OCI-LY1 (cell line): ENCODE data around the gene LLGL2.

ENCODE experiments used
- H2AFZ ChIP-seq: fragments of 200-600 bp; sonication (generic), shearing (Covaris generic); 2 replicates; pipeline ENCODE4 v1.6.0; 2014; ENCODE audit warnings: antibody characterized with exemption, mild to moderate bottlenecking, low read length
- H3F3A ChIP-seq: fragments of 200-600 bp; sonication (generic), shearing (Covaris generic); 2 replicates; pipeline ENCODE4 v1.6.0; 2014; ENCODE audit warnings: mild to moderate bottlenecking, antibody characterized with exemption, low read length, moderate library complexity; ENCODE audit not compliant: insufficient read depth
- H3K27ac ChIP-seq: fragments of 200-600 bp; sonication (generic); 2 replicates; pipeline ENCODE4 v1.5.1; 2014; ENCODE audit warnings: low read length, mixed run types, mild to moderate bottlenecking, low read depth; ENCODE audit not compliant: poor library complexity, severe bottlenecking
- H3K27me3 ChIP-seq: fragments of 200-600 bp; sonication (generic); 2 replicates; pipeline ENCODE4 v1.6.0; 2014; ENCODE audit warnings: antibody characterized with exemption, mild to moderate bottlenecking, low read length, moderate library complexity; ENCODE audit not compliant: insufficient read depth
- H3K36me3 ChIP-seq: fragments of 200-600 bp; sonication (generic); 2 replicates; pipeline ENCODE4 v1.6.1; 2014; ENCODE audit warnings: mild to moderate bottlenecking, antibody characterized with exemption, low read length, moderate library complexity, mixed read lengths; ENCODE audit not compliant: insufficient read depth
- H3K4me1 ChIP-seq: fragments of 200-600 bp; sonication (generic); 2 replicates; pipeline ENCODE4 v1.5.1; 2014; ENCODE audit warnings: mild to moderate bottlenecking, low read length, moderate library complexity; ENCODE audit not compliant: insufficient read depth, severe bottlenecking
- H3K4me2 ChIP-seq: fragments of 200-600 bp; sonication (generic), shearing (Covaris generic); 2 replicates; pipeline ENCODE4 v1.6.1; 2014; ENCODE audit warnings: low read length
- H3K4me3 ChIP-seq: fragments of 200-600 bp; sonication (generic); 2 replicates; pipeline ENCODE4 v1.5.1; 2014; ENCODE audit warnings: low read length, low read depth, mild to moderate bottlenecking, mixed read lengths; ENCODE audit not compliant: poor library complexity, severe bottlenecking
- H3K79me2 ChIP-seq: fragments of 200-600 bp; shearing (Covaris generic); 2 replicates; pipeline ENCODE4 v1.6.1; 2016; ENCODE audit warnings: mixed run types, low read length, mixed read lengths; ENCODE audit not compliant: insufficient read depth
- H3K9ac ChIP-seq: fragments of 200-600 bp; sonication (generic), shearing (Covaris generic); 2 replicates; pipeline ENCODE4 v1.6.1; 2014; ENCODE audit warnings: mild to moderate bottlenecking, low read length, mixed read lengths
- H3K9me2 ChIP-seq: fragments of 200-600 bp; sonication (generic), shearing (Covaris generic); 2 replicates; pipeline ENCODE4 v1.6.1; 2014; ENCODE audit warnings: low read depth, mild to moderate bottlenecking, low read length, mixed read lengths
- H3K9me3 ChIP-seq: fragments of 200-600 bp; shearing (Covaris generic); 2 replicates; pipeline ENCODE4 v1.6.1; 2014; ENCODE audit warnings: low read length, mixed read lengths
- H4K20me1 ChIP-seq: fragments of 200-600 bp; sonication (generic), shearing (Covaris generic); 2 replicates; pipeline ENCODE4 v1.6.0; 2016; ENCODE audit warnings: mild to moderate bottlenecking, low read length; ENCODE audit not compliant: insufficient read depth
- EZH2 ChIP-seq: fragments of 200-600 bp; sonication (generic), shearing (Covaris generic); IDR thresholded peaks from 2 replicates; pipeline ENCODE4 v1.8.0; 2017; ENCODE audit warnings: borderline replicate concordance, mixed run types, mild to moderate bottlenecking, antibody characterized with exemption, low read length, moderate library complexity, mixed read lengths
- TF ChIP-seq, protein P1 (sequence below): fragments of 200-600 bp; sonication (generic), shearing (Covaris generic); IDR thresholded peaks from 2 replicates; pipeline ENCODE4 v1.5.1; 2017; ENCODE audit warnings: mild to moderate bottlenecking, antibody characterized with exemption, low read length, moderate library complexity, mixed read lengths

Gene LLGL2

DNA sequence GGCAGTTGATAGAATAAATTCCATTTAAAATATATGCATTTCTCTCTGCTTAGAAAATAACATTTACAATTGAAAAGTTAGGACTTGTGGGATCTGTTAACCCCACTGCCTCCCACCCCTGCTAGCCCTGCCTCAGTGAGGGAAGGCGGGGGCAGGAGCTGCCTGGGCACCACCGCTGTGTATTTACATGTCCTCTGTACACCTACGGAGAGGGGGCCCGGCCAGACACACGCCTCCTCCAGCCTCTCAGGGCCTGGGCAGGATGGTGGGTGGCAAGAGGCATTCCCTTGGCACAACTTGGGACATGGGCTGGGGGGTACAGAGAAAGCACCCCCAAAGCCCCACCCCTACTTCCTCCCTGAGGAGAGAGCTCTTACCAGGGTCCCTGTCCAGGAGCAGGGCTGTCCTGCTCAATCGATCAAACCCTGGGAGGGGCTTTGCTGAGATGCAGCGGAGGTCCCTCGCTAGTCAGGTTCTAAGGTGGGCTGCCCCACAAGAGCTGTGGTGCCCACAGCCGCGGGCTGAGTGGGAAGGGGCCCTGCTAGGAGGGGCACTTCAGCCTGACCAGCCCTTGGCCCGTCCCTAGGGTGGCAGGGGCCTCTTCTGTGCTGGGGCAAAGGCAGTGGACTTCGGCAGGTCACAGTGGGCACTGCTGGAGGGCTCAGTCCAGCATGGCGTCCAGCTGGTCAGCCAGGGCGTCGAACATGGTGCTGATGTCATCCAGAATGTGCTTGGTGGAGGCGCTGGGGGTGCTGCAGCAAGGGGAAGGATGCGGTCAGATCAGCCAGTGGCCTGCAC, 24.9 kb upstream of the LLGL2 start:
- Histone ChIP-seq H3K79me2 (no peaks in the 10 kb centered on the region), H2AFZ (no peak overlapping the region), H3K9me2 (no peaks in the 10 kb centered on the region), H3K27me3 (peaks cover 9% of the 10 kb centered on the region), H3F3A (no peaks in the 10 kb centered on the region), H3K9me3 (no peaks in the 10 kb centered on the region), H3K4me2 (no peak overlapping the region), H3K4me1 (no peaks in the 10 kb centered on the region), H3K9ac (no peak overlapping the region), H3K36me3 (peaks cover 22% of the 10 kb centered on the region), H4K20me1 (no peaks in the 10 kb centered on the region), H3K4me3 (no peak overlapping the region), H3K27ac (no peak overlapping the region)
- TF ChIP-seq EZH2, result no peak
- TF ChIP-seq, protein P1, sequence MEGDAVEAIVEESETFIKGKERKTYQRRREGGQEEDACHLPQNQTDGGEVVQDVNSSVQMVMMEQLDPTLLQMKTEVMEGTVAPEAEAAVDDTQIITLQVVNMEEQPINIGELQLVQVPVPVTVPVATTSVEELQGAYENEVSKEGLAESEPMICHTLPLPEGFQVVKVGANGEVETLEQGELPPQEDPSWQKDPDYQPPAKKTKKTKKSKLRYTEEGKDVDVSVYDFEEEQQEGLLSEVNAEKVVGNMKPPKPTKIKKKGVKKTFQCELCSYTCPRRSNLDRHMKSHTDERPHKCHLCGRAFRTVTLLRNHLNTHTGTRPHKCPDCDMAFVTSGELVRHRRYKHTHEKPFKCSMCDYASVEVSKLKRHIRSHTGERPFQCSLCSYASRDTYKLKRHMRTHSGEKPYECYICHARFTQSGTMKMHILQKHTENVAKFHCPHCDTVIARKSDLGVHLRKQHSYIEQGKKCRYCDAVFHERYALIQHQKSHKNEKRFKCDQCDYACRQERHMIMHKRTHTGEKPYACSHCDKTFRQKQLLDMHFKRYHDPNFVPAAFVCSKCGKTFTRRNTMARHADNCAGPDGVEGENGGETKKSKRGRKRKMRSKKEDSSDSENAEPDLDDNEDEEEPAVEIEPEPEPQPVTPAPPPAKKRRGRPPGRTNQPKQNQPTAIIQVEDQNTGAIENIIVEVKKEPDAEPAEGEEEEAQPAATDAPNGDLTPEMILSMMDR, result no peak

DNA sequence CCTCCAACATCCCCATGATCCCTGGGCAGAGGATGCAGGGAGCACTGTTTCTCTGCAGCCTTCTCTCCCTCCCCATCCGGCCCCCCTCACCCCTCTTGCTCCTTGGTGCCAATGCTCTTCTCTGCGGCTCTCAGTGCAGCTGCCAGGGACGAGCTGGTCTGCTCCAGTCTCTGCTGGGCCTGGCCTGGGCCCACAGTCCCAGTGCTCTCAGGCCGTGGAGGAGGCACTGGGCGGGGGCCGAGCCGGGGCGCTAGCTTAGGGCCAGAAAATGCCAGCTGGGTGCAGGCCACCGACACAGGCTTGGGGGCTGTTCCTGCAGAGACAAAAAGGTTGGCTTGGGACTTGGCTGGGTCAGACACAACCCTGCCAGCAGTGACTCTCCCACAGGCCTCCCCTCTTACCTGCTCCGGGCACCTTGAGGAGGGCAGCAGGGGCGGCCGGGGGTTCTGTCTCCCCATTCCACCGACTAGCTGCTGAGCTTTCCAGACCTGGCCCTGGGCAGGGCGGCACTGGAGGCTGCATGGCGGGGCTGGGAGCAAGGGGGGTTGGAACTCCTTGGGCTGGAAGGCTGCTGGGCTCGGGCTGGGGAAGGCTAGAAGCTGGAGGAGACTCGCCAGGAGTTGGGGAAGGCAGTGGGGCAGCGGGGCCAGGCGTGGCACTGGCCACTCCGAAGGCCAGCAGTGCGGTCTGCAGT, 24.0 kb upstream of the LLGL2 start:
- Histone ChIP-seq H3K4me2 (no peak overlapping the region), H4K20me1 (no peaks in the 10 kb centered on the region), H3K4me1 (no peaks in the 10 kb centered on the region), H3K27me3 (peaks cover 9% of the 10 kb centered on the region), H3K9ac (no peak overlapping the region), H3K79me2 (no peaks in the 10 kb centered on the region), H3K4me3 (no peak overlapping the region), H3K36me3 (peaks cover 15% of the 10 kb centered on the region), H3K9me2 (no peaks in the 10 kb centered on the region), H3F3A (no peaks in the 10 kb centered on the region), H2AFZ (no peak overlapping the region), H3K9me3 (no peaks in the 10 kb centered on the region), H3K27ac (no peak overlapping the region)
- TF ChIP-seq EZH2, result no peak
- TF ChIP-seq, protein P1, result no peak

DNA sequence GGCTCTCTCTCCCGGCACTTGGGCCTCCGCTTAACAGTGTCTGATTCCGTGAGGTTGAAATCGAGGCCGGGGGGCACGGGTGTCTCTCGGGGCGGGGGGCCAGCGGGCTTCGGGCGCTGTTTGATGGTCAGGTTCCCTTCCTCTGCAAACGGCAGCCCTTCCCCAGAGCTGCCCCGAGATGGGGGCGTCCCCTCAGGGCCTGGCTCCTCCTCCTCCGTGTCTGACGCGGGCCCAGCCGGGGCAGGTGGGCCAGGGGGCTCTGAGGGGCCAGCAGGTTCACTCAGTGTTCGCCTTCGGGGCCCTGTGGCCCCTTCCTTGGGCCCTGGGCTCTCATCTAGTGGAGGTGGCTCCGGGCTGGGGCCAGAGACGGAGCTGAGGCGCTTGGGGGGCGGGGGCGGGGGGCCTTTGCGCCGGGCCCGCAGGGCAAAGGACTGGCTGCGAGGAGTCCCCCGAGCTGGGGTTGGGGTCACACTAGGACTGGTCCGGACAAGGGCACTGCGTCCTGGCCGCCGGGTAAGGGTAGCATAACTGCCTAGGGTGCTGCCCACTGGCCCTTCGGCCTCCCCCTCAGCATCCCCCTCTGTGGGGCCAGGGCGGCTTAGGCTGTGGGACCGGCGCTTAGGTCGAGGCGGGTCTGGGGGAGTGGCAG, 23.3 kb upstream of the LLGL2 start:
- Histone ChIP-seq H3K9me3 (no peaks in the 10 kb centered on the region), H3K4me2 (no peak overlapping the region), H4K20me1 (no peaks in the 10 kb centered on the region), H3K9ac (no peak overlapping the region), H3K36me3 (peaks cover 14% of the 10 kb centered on the region), H3K4me1 (no peaks in the 10 kb centered on the region), H3K27me3 (peaks cover 9% of the 10 kb centered on the region), H3K4me3 (no peak overlapping the region), H3K79me2 (no peaks in the 10 kb centered on the region), H3F3A (no peaks in the 10 kb centered on the region), H3K9me2 (no peaks in the 10 kb centered on the region), H3K27ac (no peak overlapping the region), H2AFZ (no peak overlapping the region)
- TF ChIP-seq, protein P1, result no peak
- no peak for TF ChIP-seq EZH2
